ENCODE measurements around the gene ZFYVE28. TPM values are rescaled to one million over a fixed set of nuclear protein-coding genes. Genes with fewer than 3 reads are reported as not detected.
A peak's percentile ranks its signal among the peaks of the same experiment; 100 is the strongest.

ZFYVE28 gene
- total RNA-seq, 2 donors from 2014 or later = 29.6 to 31.6 TPM

GRCh38 chr4:2416564-2417225 is 1.8 kb downstream of the ZFYVE28 start:
- H3K9ac ChIP-seq (ENCODE audit: low read depth in 2 of 2, low read length in 2 of 2) = peak overlapping the region; percentile 78 to 82

DNA sequence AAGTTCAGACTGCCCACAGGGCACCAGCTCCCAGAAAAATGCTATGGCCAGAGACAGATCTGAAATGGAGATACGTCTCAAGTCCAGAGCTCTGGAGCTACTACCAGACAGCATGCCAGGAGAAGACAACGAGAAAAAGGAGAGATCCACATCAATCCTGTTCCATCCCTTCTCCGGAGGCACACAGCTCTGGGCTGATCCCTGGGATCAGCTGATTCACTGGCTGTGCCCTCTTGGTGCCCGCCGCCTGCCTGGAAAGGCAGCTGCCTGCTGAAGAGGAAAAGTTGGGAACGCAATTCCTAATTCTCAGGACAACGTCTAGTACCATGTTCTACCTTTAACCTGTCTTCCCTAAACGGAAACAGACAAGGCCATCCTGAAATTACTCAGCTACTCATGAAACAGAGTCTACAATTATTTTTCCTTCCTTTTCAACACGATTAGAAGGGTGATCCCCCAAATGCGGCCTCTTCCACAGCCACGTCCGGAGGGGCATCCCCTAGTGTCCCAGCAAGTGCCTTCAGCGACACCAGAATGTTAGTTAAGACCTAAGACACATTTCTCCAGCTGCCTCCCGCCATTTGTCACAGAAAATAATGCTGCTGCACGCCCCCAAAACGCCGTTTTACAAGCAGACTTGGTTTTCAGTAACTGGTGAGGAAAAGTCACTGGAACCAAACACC is 2.4 kb downstream of the ZFYVE28 start:
- TF ChIP-seq CTCF (IDR thresholded peaks at IDR 0.05) = no peak
- H3K9ac ChIP-seq (ENCODE audit: low read depth in 2 of 2, low read length in 2 of 2) = peak overlapping the region in 1 of 2 donors; percentile 82
- no peak for DNase-seq
- peaks cover 29% of the 10 kb centered on the region for H3K4me1 ChIP-seq
- H3K36me3 ChIP-seq = no peaks in the 10 kb centered on the region
- H3K27ac ChIP-seq = peak overlapping the region; percentile 72
- H3K4me3 ChIP-seq = peak overlapping the region; percentile 69
- intact Hi-C loops (cut with DNase I) = no loop called here
- H3K27me3 ChIP-seq = no peaks in the 10 kb centered on the region
- no peaks in the 10 kb centered on the region for H3K9me3 ChIP-seq

More at GRCh38 chr4:2416564-2417225, 1.8 kb downstream of the ZFYVE28 start:
- peak overlapping the region; percentile 69 for H3K4me3 ChIP-seq
- H3K27ac ChIP-seq = peak overlapping the region; percentile 72
- peak; percentile 70 for DNase-seq
- peaks cover 26% of the 10 kb centered on the region for H3K4me1 ChIP-seq
- H3K36me3 ChIP-seq = no peaks in the 10 kb centered on the region
- no peaks in the 10 kb centered on the region for H3K27me3 ChIP-seq
- intact Hi-C loops (cut with DNase I) = no loop called here
- no peak for TF ChIP-seq CTCF (IDR thresholded peaks at IDR 0.05)
- no peaks in the 10 kb centered on the region for H3K9me3 ChIP-seq

GRCh38 chr4:2415213-2415612 is 3.2 kb downstream of the ZFYVE28 start:
- no peak overlapping the region for H3K4me3 ChIP-seq
- H3K4me1 ChIP-seq = peaks cover 29% of the 10 kb centered on the region
- no peak for DNase-seq
- intact Hi-C loops (cut with DNase I) = no loop called here
- no peaks in the 10 kb centered on the region for H3K27me3 ChIP-seq
- no peak for TF ChIP-seq CTCF (IDR thresholded peaks at IDR 0.05)
- no peaks in the 10 kb centered on the region for H3K9me3 ChIP-seq
- no peak overlapping the region for H3K9ac ChIP-seq (ENCODE audit: low read depth in 2 of 2, low read length in 2 of 2)
- no peak overlapping the region for H3K27ac ChIP-seq
- no peaks in the 10 kb centered on the region for H3K36me3 ChIP-seq

- Histone ChIP-seq H3K36me3 (no peaks in the 10 kb centered on the region), H3K27ac (peak overlapping the region; percentile 78), H3K9me3 (no peaks in the 10 kb centered on the region), H3K4me1 (peaks cover 25% of the 10 kb centered on the region), H3K4me3 (peak overlapping the region; percentile 26), H3K27me3 (no peaks in the 10 kb centered on the region), H3K9ac (ENCODE audit: low read depth in 2 of 2, low read length in 2 of 2) (peak overlapping the region; percentile 39 to 73)
- TF ChIP-seq CTCF (IDR thresholded peaks at IDR 0.05) = no peak
- DNase-seq = peak; percentile 86
- intact Hi-C loops (cut with DNase I) = no loop called here
Measured at GRCh38 chr4:2413821-2414610, 4.4 kb downstream of the ZFYVE28 start.

DNA sequence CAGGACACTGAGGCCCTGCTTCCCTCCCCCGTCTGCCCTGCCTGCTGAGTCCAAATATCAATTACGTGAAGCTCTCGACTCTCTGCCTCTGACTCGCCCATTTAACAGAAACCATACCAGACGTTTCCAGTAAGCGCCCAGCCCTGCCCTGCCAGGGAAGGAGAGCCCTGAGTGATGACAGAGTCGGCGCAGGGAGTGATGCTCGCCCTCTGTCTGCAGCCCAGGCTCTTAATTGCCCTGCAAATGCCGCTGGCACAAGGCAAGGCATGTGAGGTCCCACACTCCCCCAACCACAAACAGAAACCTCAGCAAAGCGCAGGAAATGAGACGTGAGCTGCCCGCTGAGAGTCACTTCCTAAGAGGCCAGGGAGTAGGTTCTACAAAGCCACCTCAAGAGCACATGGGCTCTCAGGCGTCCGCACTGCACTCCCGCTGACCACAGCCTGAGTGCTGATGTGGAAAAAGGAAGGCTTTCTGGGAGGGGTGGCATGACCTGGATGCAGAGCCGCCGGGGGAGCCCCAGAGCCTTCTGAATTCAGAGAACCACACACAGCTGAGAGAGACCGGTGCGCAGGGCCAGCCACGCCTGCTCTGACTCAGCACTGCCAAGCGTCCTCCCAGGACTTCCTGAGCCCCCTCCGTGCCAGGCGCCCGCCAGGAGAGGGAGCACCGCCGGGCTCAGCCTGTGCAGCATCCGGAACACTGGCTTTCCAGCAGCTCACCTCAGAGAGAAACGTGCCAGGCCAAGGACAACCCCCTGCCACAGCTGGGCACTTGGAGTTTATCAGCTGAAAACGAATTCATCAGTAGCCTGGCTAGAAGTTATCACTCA is 5.3 kb downstream of the ZFYVE28 start:
- H3K36me3 ChIP-seq = no peaks in the 10 kb centered on the region
- peak overlapping the region; percentile 39 to 73 for H3K9ac ChIP-seq (ENCODE audit: low read depth in 2 of 2, low read length in 2 of 2)
- H3K4me1 ChIP-seq = peaks cover 25% of the 10 kb centered on the region
- TF ChIP-seq CTCF (IDR thresholded peaks at IDR 0.05) = peak; percentile 21
- no peaks in the 10 kb centered on the region for H3K27me3 ChIP-seq
- no peaks in the 10 kb centered on the region for H3K9me3 ChIP-seq
- intact Hi-C loops (cut with DNase I) = no loop called here
- peak; percentile 90 for DNase-seq
- H3K4me3 ChIP-seq = peak overlapping the region; percentile 26
- peak overlapping the region; percentile 78 for H3K27ac ChIP-seq

Measured in colonic mucosa (tissue), 4 donors.